ENCODE data around the gene MINPP1. TPM values are rescaled to one million over a fixed set of nuclear protein-coding genes. Genes with fewer than 3 reads are reported as not detected.

MINPP1 gene
- total RNA-seq, 1 experiment from 2014 or later = 37.0 TPM

DNA sequence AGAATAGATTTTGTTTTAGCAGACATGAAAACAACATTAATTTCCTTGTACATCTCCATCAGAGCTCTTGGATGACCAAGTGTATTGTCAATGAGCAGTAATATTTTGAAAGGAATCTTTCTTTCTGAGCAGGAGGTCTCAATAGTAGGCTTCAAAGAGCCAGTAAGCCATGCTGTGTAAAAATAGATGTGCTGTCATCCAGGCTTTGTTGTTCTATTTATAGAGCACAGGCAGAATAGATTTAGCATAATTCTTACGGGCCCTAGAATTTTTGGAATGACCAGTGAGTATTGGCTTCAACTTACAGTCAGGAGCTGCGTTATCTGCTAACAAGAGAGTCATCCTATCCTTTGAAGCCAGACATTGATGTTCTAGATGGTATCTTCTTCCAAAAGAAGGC is 19.0 kb downstream of the MINPP1 start:
- H3K9me3 ChIP-seq (ENCODE audit: control insufficient read depth, insufficient read depth, low read depth, low read length) = no peaks in the 10 kb centered on the region
- ATAC-seq = no peak
- no peak overlapping the region for H3K4me3 ChIP-seq (ENCODE audit: low read depth in 2 of 2, low read length in 2 of 2)
- no peaks in the 10 kb centered on the region for H3K36me3 ChIP-seq (ENCODE audit: control insufficient read depth, insufficient read depth, low read length)
- in situ Hi-C loops (cut with HindIII; ENCODE audit: low pct_unique_long_range_greater_than_20kb, low sequenced_read_pairs) (no loop called here), intact Hi-C loops (cut with micrococcal nuclease; ENCODE audit: unreplicated experiment) (no loop called here)
- TF ChIP-seq TCF7L2 (IDR thresholded peaks at IDR 0.05; ENCODE audit: low read depth, low read length) = no peak
- TF ChIP-seq POLR2AphosphoS5 (IDR thresholded peaks at IDR 0.05; ENCODE audit: low read depth, low read length) = no peak
- H3K27me3 ChIP-seq (ENCODE audit: control insufficient read depth, insufficient read depth, low read length) = no peaks in the 10 kb centered on the region
- BruUV-seq (replicated peaks) = no TSS peak
- no peak for DNase-seq (ENCODE audit: low read depth, low spot score)
- H3K4me1 ChIP-seq (ENCODE audit: control insufficient read depth, insufficient read depth, low read length) = no peaks in the 10 kb centered on the region
- no peak overlapping the region for H3K27ac ChIP-seq (ENCODE audit: low read length)
- CTCF ChIA-PET = interaction anchor here (0.6 kb wide), 1 partner anchor 321 kb away, joined by 5 read pairs; no protein-coding TSS in a partner anchor
- POLR2A ChIA-PET = interaction anchor here (0.6 to 0.8 kb wide), 3 partner anchors 12 to 24 kb away, joined by 3 to 4 read pairs (median 3); no protein-coding TSS in a partner anchor

DNA sequence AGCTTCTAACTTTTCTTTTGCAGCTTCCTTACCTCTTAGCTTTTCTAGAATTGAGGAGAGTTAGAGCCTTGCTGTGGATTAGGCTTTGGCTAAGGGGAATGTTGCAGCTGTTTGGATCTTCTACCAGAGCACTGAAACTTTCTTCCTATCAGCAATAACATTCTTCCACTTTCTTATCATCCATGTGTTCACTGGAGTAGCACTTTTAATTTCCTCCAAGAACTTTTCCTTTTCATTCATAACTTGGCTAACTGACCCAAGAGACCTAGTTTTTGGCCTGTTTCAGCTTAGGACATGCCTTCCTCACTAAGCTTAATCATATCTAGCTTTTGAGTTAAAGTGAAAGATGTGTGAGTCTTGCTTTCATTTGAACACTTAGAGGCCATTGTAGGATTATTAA is 19.6 kb downstream of the MINPP1 start:
- no peak for DNase-seq (ENCODE audit: low read depth, low spot score)
- intact Hi-C loops (cut with micrococcal nuclease; ENCODE audit: unreplicated experiment) = no loop called here

More for the DNA sequence above, 19.6 kb downstream of the MINPP1 start:
- Histone ChIP-seq H3K4me1 (ENCODE audit: control insufficient read depth, insufficient read depth, low read length) (no peaks in the 10 kb centered on the region), H3K9me3 (ENCODE audit: control insufficient read depth, insufficient read depth, low read depth, low read length) (no peaks in the 10 kb centered on the region), H3K4me3 (ENCODE audit: low read depth in 2 of 2, low read length in 2 of 2) (no peak overlapping the region), H3K36me3 (ENCODE audit: control insufficient read depth, insufficient read depth, low read length) (no peaks in the 10 kb centered on the region), H3K27ac (ENCODE audit: low read length) (no peak overlapping the region), H3K27me3 (ENCODE audit: control insufficient read depth, insufficient read depth, low read length) (no peaks in the 10 kb centered on the region)
- CTCF ChIA-PET = no interaction called here
- in situ Hi-C loops (cut with HindIII; ENCODE audit: low pct_unique_long_range_greater_than_20kb, low sequenced_read_pairs) = no loop called here
- TF ChIP-seq, protein P1, sequence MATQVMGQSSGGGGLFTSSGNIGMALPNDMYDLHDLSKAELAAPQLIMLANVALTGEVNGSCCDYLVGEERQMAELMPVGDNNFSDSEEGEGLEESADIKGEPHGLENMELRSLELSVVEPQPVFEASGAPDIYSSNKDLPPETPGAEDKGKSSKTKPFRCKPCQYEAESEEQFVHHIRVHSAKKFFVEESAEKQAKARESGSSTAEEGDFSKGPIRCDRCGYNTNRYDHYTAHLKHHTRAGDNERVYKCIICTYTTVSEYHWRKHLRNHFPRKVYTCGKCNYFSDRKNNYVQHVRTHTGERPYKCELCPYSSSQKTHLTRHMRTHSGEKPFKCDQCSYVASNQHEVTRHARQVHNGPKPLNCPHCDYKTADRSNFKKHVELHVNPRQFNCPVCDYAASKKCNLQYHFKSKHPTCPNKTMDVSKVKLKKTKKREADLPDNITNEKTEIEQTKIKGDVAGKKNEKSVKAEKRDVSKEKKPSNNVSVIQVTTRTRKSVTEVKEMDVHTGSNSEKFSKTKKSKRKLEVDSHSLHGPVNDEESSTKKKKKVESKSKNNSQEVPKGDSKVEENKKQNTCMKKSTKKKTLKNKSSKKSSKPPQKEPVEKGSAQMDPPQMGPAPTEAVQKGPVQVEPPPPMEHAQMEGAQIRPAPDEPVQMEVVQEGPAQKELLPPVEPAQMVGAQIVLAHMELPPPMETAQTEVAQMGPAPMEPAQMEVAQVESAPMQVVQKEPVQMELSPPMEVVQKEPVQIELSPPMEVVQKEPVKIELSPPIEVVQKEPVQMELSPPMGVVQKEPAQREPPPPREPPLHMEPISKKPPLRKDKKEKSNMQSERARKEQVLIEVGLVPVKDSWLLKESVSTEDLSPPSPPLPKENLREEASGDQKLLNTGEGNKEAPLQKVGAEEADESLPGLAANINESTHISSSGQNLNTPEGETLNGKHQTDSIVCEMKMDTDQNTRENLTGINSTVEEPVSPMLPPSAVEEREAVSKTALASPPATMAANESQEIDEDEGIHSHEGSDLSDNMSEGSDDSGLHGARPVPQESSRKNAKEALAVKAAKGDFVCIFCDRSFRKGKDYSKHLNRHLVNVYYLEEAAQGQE (IDR thresholded peaks at IDR 0.05; ENCODE audit: insufficient read depth in 1 of 2, low read depth in 2 of 2, low read length in 1 of 2) = no peak
- no peak for TF ChIP-seq TCF7L2 (IDR thresholded peaks at IDR 0.05; ENCODE audit: low read depth, low read length)
- no peak for TF ChIP-seq SIN3A (IDR thresholded peaks at IDR 0.05; ENCODE audit: borderline replicate concordance, insufficient read depth, low read depth, low read length)
- TF ChIP-seq, protein P2, sequence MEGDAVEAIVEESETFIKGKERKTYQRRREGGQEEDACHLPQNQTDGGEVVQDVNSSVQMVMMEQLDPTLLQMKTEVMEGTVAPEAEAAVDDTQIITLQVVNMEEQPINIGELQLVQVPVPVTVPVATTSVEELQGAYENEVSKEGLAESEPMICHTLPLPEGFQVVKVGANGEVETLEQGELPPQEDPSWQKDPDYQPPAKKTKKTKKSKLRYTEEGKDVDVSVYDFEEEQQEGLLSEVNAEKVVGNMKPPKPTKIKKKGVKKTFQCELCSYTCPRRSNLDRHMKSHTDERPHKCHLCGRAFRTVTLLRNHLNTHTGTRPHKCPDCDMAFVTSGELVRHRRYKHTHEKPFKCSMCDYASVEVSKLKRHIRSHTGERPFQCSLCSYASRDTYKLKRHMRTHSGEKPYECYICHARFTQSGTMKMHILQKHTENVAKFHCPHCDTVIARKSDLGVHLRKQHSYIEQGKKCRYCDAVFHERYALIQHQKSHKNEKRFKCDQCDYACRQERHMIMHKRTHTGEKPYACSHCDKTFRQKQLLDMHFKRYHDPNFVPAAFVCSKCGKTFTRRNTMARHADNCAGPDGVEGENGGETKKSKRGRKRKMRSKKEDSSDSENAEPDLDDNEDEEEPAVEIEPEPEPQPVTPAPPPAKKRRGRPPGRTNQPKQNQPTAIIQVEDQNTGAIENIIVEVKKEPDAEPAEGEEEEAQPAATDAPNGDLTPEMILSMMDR (IDR thresholded peaks at IDR 0.05) = no peak
- no peak for TF ChIP-seq POLR2AphosphoS5 (IDR thresholded peaks at IDR 0.05; ENCODE audit: low read depth, low read length)
- ATAC-seq = no peak
- POLR2A ChIA-PET = interaction anchor here (0.7 to 0.8 kb wide), 2 partner anchors 11 to 24 kb away, joined by 3 to 4 read pairs; no protein-coding TSS in a partner anchor
- BruUV-seq (replicated peaks) = no TSS peak
